H1 (cell line): ENCODE results near the gene MMP28. TPM values are rescaled to one million over a fixed set of nuclear protein-coding genes. Genes with fewer than 3 reads are reported as not detected.

Source experiments
- CBX8 ChIP-seq: fragments of 300-800, 300-1000 bp; sonication (generic); IDR thresholded peaks from 2 replicates; pipeline ENCODE4 v1.7.1; 2016; ENCODE audit warnings: low read depth, low read length, borderline replicate concordance
- FOSL1 ChIP-seq: IDR thresholded peaks from 2 replicates; pipeline ENCODE4 v1.6.1; 2011; ENCODE audit warnings: mild to moderate bottlenecking, low read depth, low read length, moderate library complexity; ENCODE audit not compliant: insufficient read depth
- GTF2F1 ChIP-seq: IDR thresholded peaks from 2 replicates; pipeline ENCODE4 v1.6.1; 2012; ENCODE audit warnings: low read depth, low read length, improper control_type of control experiment, borderline replicate concordance
- HDAC6 ChIP-seq: IDR thresholded peaks from one replicate; pipeline ENCODE4 v1.7.1; 2012; ENCODE audit warnings: low read depth, mild to moderate bottlenecking, inconsistent platforms, low read length, moderate library complexity
- JUN ChIP-seq: IDR thresholded peaks from 2 replicates; pipeline ENCODE4 v1.6.1; 2011; ENCODE audit warnings: low read depth, mild to moderate bottlenecking, improper control_type of control experiment, low read length
- KDM1A ChIP-seq: fragments of 200-600, 300-600 bp; sonication (generic); IDR thresholded peaks from 2 replicates; pipeline ENCODE4 v1.7.1; 2016; ENCODE audit warnings: mild to moderate bottlenecking, low read length, borderline replicate concordance
- POLR2A ChIP-seq, 2 experiments: IDR thresholded peaks; 1 replicate in 1 of 2; 2 replicates in 1 of 2; pipeline ENCODE4 v1.6.1; 2011; ENCODE audit warnings: low read depth in 2 of 2, low read length in 2 of 2, mild to moderate bottlenecking in 2 of 2; ENCODE audit errors: control extremely low read depth in 1 of 2
- SAP30 ChIP-seq: fragments of 300-600 bp; sonication (generic); IDR thresholded peaks from 2 replicates; pipeline ENCODE4 v1.7.1; 2012; ENCODE audit warnings: low read length, moderate library complexity, mild to moderate bottlenecking, inconsistent platforms; ENCODE audit not compliant: insufficient read depth, insufficient replicate concordance
- SIN3A ChIP-seq, 2 experiments: IDR thresholded peaks in 1 of 2; conservative IDR thresholded peaks in 1 of 2; 2 replicates each; pipeline ENCODE4 v1.6.1; 2011 to 2012; ENCODE audit warnings: low read length in 2 of 2, improper control_type of control experiment in 1 of 2, low read depth in 1 of 2, mild to moderate bottlenecking in 1 of 2
- SP1 ChIP-seq: IDR thresholded peaks from 2 replicates; pipeline ENCODE4 v1.6.1; 2011; ENCODE audit warnings: low read depth, low read length
- SRF ChIP-seq: IDR thresholded peaks from 2 replicates; pipeline ENCODE4 v1.6.1; 2011; ENCODE audit warnings: mild to moderate bottlenecking, low read depth, low read length, moderate library complexity
- SUZ12 ChIP-seq: fragments of 200-600 bp; sonication (generic); IDR thresholded peaks from 2 replicates; pipeline ENCODE4 v1.6.1; 2012; ENCODE audit warnings: mild to moderate bottlenecking, inconsistent platforms, low read length, moderate library complexity, mixed read lengths
- TBP ChIP-seq: IDR thresholded peaks from 2 replicates; pipeline ENCODE4 v1.6.1; 2011; ENCODE audit warnings: low read depth, low read length, improper control_type of control experiment
- ZNF274 ChIP-seq: IDR thresholded peaks from 2 replicates; pipeline ENCODE4 v1.7.0; 2012; ENCODE audit warnings: low read length, borderline replicate concordance; ENCODE audit errors: extremely low read depth
- polyA plus RNA-seq, 7 experiments: library from polyadenylated mRNA; depleted of rRNA in 3 of 7; stranded (reverse) in 5 of 7; unstranded in 2 of 7; fragments of >200 nt in 5 of 7; fragments of 200-250 nt in 2 of 7; gene quantifications; 1 replicate in 5 of 7; 2 replicates in 1 of 7; 4 replicates in 1 of 7; pipeline versions ENCODE4 v1.2.1 to v1.2.3, GENCODE V29; 2011 to 2013; ENCODE audit warnings: missing spikeins in 2 of 7, mixed read lengths in 2 of 7
- total RNA-seq: library from RNA; stranded (reverse); fragmentation: NEBNext Ultra II Directional; extraction: Animal tissue kit (Norgen Biotek cat#: 25700); gene quantifications from 2 replicates; pipeline ENCODE4 v1.2.1, GENCODE V29; 2021
- TF ChIP-seq, protein P1 (sequence below): IDR thresholded peaks from 2 replicates; pipeline ENCODE4 v1.6.1; 2012; ENCODE audit warnings: low read length, inconsistent platforms
- TF ChIP-seq, protein P2 (sequence below): IDR thresholded peaks from 2 replicates; pipeline ENCODE4 v1.6.1; 2011; ENCODE audit warnings: low read length, improper control_type of control experiment
- TF ChIP-seq, protein P3 (sequence below), 3 experiments: IDR thresholded peaks; 1 replicate in 2 of 3; 2 replicates in 1 of 3; pipeline versions ENCODE4 v1.5.1 to v1.6.1; 2011; ENCODE audit warnings: low read length in 3 of 3, mild to moderate bottlenecking in 3 of 3, inconsistent platforms in 2 of 3, low read depth in 1 of 3, moderate library complexity in 1 of 3; ENCODE audit not compliant: insufficient read depth in 1 of 3; ENCODE audit errors: control extremely low read depth in 1 of 3

MMP28 gene
- total and polyA plus RNA-seq, 2 of the 8 experiments (the other 6 are each of a cell fraction or from before 2014, with no cell fraction given): not detected

DNA sequence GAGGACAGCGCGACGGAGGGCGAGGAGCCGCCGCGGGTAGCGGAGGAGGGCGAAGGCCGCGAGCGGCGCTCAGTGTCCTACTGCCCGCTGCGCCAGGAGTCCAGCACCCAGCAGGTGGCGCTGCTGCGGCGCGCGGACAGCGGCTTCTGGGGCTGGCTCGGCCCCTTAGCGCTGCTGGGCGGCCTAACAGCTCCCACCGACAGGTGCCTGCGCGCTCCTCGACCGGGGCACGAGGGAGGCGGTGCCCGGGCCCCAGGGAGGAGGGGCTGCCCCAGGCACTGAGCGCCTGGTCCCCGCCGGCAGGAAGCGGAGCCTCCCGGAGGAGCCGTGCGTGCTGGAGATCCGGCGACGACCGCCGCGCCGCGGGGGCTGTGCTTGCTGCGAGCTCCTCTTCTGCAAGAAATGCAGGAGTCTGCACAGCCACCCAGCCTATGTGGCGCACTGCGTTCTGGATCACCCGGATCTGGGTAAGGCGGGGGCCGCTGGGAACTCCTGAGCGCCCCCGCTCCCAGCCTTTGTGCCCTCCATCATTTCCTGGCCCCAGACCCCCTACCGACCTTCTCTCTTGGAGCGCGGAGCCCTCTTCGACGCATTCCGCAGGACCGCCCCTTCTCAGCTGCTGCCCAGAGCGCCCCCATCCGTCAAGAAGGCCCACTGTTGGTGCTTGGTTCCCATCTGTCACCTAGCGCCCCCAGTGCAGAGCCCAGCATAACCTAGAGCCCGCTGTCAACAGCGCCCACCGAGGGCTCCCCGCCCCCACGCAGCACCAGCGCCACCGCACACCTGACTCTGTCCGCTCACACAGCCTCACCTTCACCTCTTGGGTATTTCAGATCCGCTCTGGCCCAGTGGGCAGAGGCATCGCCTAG, 31.1 kb downstream of the MMP28 start (continued):
- TF ChIP-seq, protein P1, sequence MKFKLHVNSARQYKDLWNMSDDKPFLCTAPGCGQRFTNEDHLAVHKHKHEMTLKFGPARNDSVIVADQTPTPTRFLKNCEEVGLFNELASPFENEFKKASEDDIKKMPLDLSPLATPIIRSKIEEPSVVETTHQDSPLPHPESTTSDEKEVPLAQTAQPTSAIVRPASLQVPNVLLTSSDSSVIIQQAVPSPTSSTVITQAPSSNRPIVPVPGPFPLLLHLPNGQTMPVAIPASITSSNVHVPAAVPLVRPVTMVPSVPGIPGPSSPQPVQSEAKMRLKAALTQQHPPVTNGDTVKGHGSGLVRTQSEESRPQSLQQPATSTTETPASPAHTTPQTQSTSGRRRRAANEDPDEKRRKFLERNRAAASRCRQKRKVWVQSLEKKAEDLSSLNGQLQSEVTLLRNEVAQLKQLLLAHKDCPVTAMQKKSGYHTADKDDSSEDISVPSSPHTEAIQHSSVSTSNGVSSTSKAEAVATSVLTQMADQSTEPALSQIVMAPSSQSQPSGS: no peak
- TF ChIP-seq GTF2F1 (no peak), TBP (no peak), CBX8 (no peak), SUZ12 (no peak), SRF (no peak; the same call in 1 of the 2 replicates), SIN3A (conservative IDR thresholded peaks at IDR 0.05 in 1 of 2, IDR thresholded peaks at IDR 0.05 in 1 of 2; ENCODE audit: low read depth in 1 of 2, low read length in 2 of 2) (peak; percentile 82 to 86; a peak in 3 of 4 replicates), POLR2A (IDR thresholded peaks at IDR 0.05; ENCODE audit: control extremely low read depth in 1 of 2, low read depth in 2 of 2, low read length in 2 of 2) (peak in 1 of 2 experiments; percentile 34; a peak in 1 of 3 replicates), KDM1A (no peak; the same call in 1 of the 2 replicates), HDAC6 (no peak), JUN (no peak), SAP30 (no peak), SP1 (peak; percentile 21; the same call in 1 of the 2 replicates), ZNF274 (no peak), FOSL1 (peak; percentile 50; the same call in 1 of the 2 replicates)
- TF ChIP-seq, protein P2, sequence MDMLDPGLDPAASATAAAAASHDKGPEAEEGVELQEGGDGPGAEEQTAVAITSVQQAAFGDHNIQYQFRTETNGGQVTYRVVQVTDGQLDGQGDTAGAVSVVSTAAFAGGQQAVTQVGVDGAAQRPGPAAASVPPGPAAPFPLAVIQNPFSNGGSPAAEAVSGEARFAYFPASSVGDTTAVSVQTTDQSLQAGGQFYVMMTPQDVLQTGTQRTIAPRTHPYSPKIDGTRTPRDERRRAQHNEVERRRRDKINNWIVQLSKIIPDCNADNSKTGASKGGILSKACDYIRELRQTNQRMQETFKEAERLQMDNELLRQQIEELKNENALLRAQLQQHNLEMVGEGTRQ: no peak
- TF ChIP-seq, protein P3, sequence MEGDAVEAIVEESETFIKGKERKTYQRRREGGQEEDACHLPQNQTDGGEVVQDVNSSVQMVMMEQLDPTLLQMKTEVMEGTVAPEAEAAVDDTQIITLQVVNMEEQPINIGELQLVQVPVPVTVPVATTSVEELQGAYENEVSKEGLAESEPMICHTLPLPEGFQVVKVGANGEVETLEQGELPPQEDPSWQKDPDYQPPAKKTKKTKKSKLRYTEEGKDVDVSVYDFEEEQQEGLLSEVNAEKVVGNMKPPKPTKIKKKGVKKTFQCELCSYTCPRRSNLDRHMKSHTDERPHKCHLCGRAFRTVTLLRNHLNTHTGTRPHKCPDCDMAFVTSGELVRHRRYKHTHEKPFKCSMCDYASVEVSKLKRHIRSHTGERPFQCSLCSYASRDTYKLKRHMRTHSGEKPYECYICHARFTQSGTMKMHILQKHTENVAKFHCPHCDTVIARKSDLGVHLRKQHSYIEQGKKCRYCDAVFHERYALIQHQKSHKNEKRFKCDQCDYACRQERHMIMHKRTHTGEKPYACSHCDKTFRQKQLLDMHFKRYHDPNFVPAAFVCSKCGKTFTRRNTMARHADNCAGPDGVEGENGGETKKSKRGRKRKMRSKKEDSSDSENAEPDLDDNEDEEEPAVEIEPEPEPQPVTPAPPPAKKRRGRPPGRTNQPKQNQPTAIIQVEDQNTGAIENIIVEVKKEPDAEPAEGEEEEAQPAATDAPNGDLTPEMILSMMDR (IDR thresholded peaks at IDR 0.05; ENCODE audit: control extremely low read depth in 1 of 3, insufficient read depth in 1 of 3, low read depth in 1 of 3, low read length in 3 of 3): peak; percentile 96 to 99 (median 97)
